Astrocyte (in vitro differentiated cells and primary cell): ENCODE measurements around the gene TENM4. TPM values are rescaled to one million over a fixed set of nuclear protein-coding genes. Genes with fewer than 3 reads are reported as not detected.

Experiments
- DNase-seq: peaks from one replicate; pipeline ENCODE4 v3.0.0-alpha.2; 2010; ENCODE audit warnings: low read depth
- FAIRE-seq: peaks from 2 replicates; lab custom pipeline; 2011; peaks lifted over from hg19 to GRCh38; lab: Jason Lieb, UNC
- H2AFZ ChIP-seq: 2 replicates; pipeline ENCODE4 v1.6.0; 2012; ENCODE audit warnings: low read depth, low read length, inconsistent platforms
- H3K27ac ChIP-seq: 2 replicates; pipeline ENCODE4 v1.5.1; 2011; ENCODE audit warnings: low read depth, low read length, inconsistent platforms
- H3K27me3 ChIP-seq: 2 replicates; pipeline ENCODE4 v1.6.0; 2011; ENCODE audit warnings: low read length, inconsistent platforms; ENCODE audit not compliant: insufficient read depth
- H3K36me3 ChIP-seq: 2 replicates; pipeline ENCODE4 v1.5.1; 2011; ENCODE audit warnings: low read length, inconsistent platforms; ENCODE audit not compliant: insufficient read depth
- H3K4me1 ChIP-seq: 2 replicates; pipeline ENCODE4 v1.5.1; 2011; ENCODE audit warnings: low read length, inconsistent platforms; ENCODE audit not compliant: insufficient read depth
- H3K4me2 ChIP-seq: 2 replicates; pipeline ENCODE4 v1.6.0; 2012; ENCODE audit warnings: low read length, inconsistent platforms
- H3K4me3 ChIP-seq: 2 replicates; pipeline ENCODE4 v1.5.1; 2011; ENCODE audit warnings: low read depth, mild to moderate bottlenecking, low read length, inconsistent platforms; ENCODE audit not compliant: insufficient read depth
- H3K79me2 ChIP-seq: 2 replicates; pipeline ENCODE4 v1.6.0; 2012; ENCODE audit warnings: mild to moderate bottlenecking, low read length, inconsistent platforms; ENCODE audit not compliant: insufficient read depth
- H3K9ac ChIP-seq: 2 replicates; pipeline ENCODE4 v1.6.0; 2012; ENCODE audit warnings: mild to moderate bottlenecking, low read length, inconsistent platforms
- H3K9me3 ChIP-seq: 2 replicates; pipeline ENCODE4 v1.5.1; 2012; ENCODE audit warnings: low read depth, mild to moderate bottlenecking, low read length, inconsistent platforms; ENCODE audit not compliant: insufficient read depth
- H4K20me1 ChIP-seq: 2 replicates; pipeline ENCODE4 v1.6.0; 2012; ENCODE audit warnings: low read length, inconsistent platforms; ENCODE audit not compliant: insufficient read depth
- H3K27ac Mint-ChIP-seq: one replicate; pipeline ENCODE4 v1.8.0; 2021; ENCODE audit warnings: mild to moderate bottlenecking, mixed read lengths; ENCODE audit not compliant: unreplicated experiment
- H3K27me3 Mint-ChIP-seq: one replicate; pipeline ENCODE4 v1.8.0; 2021; ENCODE audit warnings: low read depth, mixed read lengths; ENCODE audit not compliant: unreplicated experiment
- H3K36me3 Mint-ChIP-seq: one replicate; pipeline ENCODE4 v1.8.0; 2021; ENCODE audit warnings: low read depth, mixed read lengths; ENCODE audit not compliant: unreplicated experiment
- H3K4me1 Mint-ChIP-seq: one replicate; pipeline ENCODE4 v1.8.0; 2021; ENCODE audit warnings: low read depth, mixed read lengths; ENCODE audit not compliant: unreplicated experiment
- H3K4me3 Mint-ChIP-seq: one replicate; pipeline ENCODE4 v1.8.0; 2021; ENCODE audit warnings: mild to moderate bottlenecking, moderate library complexity, mixed read lengths; ENCODE audit not compliant: unreplicated experiment
- H3K9me3 Mint-ChIP-seq: one replicate; pipeline ENCODE4 v1.8.0; 2021; ENCODE audit warnings: mild to moderate bottlenecking, mixed read lengths; ENCODE audit not compliant: unreplicated experiment
- CTCF ChIP-seq: IDR thresholded peaks from 2 replicates; pipeline ENCODE4 v1.5.1; 2011; ENCODE audit warnings: low read depth, mild to moderate bottlenecking, inconsistent platforms, low read length, moderate library complexity; ENCODE audit not compliant: insufficient read depth
- EZH2 ChIP-seq: IDR thresholded peaks from 2 replicates; pipeline ENCODE4 v1.6.1; 2012; ENCODE audit warnings: mild to moderate bottlenecking, low read length, inconsistent platforms; ENCODE audit not compliant: insufficient read depth
- total RNA-seq: library from RNA; stranded (reverse); gene quantifications from 2 replicates; pipeline ENCODE4 v1.2.1, GENCODE V29; 2021

Gene TENM4
- total RNA-seq, 1 donor from 2014 or later = 7.5 TPM

DNA sequence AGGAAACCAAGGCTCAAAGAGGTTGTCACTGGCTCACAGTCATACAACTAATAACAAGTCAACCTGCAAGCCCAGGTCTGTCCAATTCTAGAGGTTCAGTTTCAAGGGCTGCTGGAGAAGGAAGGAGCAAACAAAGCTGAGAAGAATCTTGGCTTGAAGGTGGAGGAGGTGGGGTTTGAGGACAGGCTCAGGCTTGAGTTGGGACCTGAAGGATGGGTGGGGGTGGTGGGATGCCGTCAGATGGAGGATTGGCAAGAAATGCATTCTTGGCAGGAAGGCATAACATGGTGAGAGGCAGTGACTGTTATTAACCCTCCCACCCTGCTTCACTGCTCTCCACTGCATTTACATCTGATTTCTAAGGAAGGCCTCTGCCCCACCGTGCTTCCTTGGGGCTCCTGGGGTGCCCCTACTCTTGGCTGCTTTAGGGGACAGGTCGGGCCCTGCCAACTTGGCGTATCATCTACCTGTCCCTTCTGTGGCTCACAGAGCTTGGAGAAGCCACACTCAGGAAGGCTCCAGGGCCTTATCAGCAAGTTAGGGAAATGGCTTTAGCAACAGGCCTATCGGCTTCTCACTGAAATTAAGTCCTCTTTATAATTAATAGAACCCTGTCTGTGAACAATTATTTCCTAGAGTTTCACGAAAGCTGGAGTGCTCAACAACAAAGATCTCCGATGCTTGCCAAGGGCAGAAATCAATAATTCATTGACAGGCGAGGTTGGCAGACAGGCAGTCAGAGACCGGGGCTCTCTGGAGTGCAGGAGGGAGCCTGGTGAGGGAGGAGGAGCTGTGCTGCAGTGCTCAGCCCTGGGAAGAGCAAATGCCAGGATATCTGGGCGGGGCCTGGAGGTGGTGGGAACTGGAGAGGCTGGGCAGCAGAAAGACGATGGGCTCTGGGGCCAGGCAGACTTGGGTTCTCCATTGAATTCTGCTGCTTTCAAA lies 781.2 kb downstream of the TENM4 start:
- Histone ChIP-seq H3K4me2 (no peak overlapping the region), H3K9ac (no peak overlapping the region), H3K27ac (no peak overlapping the region), H3K79me2 (no peaks in the 10 kb centered on the region), H3K36me3 (no peaks in the 10 kb centered on the region), H3K4me1 (peaks cover 3% of the 10 kb centered on the region), H3K9me3 (no peaks in the 10 kb centered on the region), H4K20me1 (no peaks in the 10 kb centered on the region), H2AFZ (no peak overlapping the region), H3K4me3 (no peak overlapping the region), H3K27me3 (no peaks in the 10 kb centered on the region)
- peaks cover 13% of the 10 kb centered on the region for H3K27me3 Mint-ChIP-seq
- DNase-seq (no peak), FAIRE-seq (no peak)
- H3K36me3 Mint-ChIP-seq = peaks cover 2% of the 10 kb centered on the region
- no peaks in the 10 kb centered on the region for H3K4me1 Mint-ChIP-seq
- no peak overlapping the region for H3K4me3 Mint-ChIP-seq
- H3K9me3 Mint-ChIP-seq = peaks cover 2% of the 10 kb centered on the region
- TF ChIP-seq CTCF (no peak), EZH2 (no peak)
- no peak overlapping the region for H3K27ac Mint-ChIP-seq

DNA sequence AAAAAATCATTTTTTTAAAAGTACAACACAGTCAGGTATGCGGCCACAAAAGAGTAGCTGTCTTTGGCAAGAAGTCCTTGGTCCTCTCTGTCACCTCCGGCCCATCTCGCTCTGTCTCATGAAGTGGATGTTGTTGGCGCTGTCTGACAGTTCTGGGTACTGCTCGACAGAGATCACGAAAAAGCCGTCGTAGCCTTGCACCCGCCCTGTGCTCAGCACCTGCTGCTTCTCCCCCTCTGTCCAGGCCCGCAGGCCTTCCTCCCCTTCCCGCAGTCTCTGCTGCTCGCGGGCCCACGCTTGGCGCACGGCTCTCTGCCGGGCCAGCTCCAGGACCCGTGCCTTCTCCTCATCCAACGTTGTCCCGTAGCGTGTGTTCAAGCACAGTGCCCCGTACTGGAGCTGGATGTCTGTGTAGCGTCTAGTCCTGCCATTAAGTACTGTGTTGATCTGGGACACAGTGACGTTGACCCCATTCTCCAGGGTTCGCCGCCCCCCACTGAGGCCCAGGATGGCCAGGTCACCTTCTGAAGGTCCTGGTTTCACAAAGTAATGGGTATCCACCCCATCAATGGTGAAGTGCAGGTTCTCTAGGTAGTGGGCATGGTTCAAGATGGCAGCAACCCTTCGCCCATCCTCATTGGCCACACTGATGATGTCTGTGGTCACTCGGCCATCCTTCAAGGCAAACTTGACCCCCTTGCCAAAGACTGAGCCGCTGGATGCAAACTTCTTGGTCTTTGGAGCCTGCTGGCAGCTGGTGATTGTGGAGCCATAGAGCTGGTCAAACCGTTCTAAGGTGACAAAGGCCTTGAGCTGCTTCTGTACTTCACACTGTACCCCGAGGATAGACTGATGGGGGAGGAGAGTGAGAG lies 782.6 kb downstream of the TENM4 start:
- peaks cover 2% of the 10 kb centered on the region for H3K9me3 Mint-ChIP-seq
- Histone ChIP-seq H4K20me1 (no peaks in the 10 kb centered on the region), H3K36me3 (no peaks in the 10 kb centered on the region), H3K79me2 (no peaks in the 10 kb centered on the region), H3K27me3 (no peaks in the 10 kb centered on the region), H3K27ac (no peak overlapping the region), H3K9ac (no peak overlapping the region), H3K9me3 (no peaks in the 10 kb centered on the region), H3K4me1 (peaks cover 3% of the 10 kb centered on the region), H3K4me2 (no peak overlapping the region), H3K4me3 (no peak overlapping the region), H2AFZ (no peak overlapping the region)
- DNase-seq = no peak
- no peaks in the 10 kb centered on the region for H3K4me1 Mint-ChIP-seq
- no peak for FAIRE-seq
- H3K4me3 Mint-ChIP-seq = no peak overlapping the region
- peaks cover 13% of the 10 kb centered on the region for H3K27me3 Mint-ChIP-seq
- TF ChIP-seq CTCF = no peak
- no peak for TF ChIP-seq EZH2
- H3K36me3 Mint-ChIP-seq = peaks cover 2% of the 10 kb centered on the region
- H3K27ac Mint-ChIP-seq = no peak overlapping the region
